ENCODE results near the gene BSDC1.

The BSDC1 gene

DNA sequence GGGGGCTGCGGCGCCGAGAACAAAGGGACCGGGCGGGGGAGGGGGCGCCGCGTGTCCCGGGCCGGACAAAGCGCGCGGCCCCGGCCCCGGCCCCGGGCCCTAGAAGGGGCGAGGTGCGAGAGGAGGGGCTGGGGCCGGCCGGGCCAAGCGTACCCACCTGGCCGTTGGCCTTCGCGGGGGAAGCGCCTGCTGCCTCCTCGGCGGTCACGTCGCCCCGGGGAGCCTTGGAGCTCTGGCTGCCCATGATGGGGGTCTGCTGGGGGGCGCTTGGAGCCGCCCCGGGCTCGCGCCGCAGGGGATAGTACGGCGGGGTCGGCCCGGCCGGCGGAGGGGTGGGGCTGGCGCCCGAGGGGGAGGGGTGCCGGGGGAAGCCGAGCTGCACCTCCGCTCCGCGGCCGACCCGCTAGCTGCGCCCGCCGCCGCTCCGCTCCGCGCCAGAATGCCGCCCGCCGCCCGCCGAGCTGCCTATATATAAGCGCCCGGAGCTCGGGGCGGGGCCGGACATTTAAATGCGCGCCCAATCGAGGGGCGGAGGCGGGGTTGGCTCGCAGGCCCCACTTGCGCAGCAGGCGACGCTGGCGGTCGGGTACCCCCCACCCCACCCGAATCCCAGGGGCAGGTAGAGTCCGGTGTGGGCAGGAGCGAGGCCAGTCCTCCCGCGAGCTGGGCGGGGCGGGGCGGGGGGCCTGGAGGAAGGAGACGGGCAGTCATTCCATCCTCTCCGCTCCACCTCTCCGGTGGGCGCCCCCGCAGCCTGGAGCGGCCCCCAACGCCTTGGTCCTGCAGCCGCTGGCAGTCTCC is 58.3 kb downstream of the BSDC1 start, which contains the start of gene MARCKSL1:
TSS of gene MARCKSL1 (minus strand) at position 444 of the 801 bp plus-strand sequence. CDS start at position 244, 200 bp downstream.
- DNase-seq: peak; percentile 87

DNA sequence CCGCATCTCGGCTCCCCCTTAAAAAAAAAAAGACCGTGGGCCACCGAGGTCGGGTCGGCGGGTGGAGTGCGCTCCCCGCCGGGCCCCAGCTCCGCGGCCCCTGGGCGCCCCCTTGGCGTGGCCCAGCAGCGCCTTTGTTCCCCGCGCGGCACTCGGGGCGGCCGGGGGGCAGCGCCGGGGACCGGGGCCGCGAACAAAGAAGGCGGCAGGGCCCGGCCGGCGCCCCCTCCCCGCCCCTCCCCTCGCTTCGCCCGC is 58.8 kb downstream of the BSDC1 start:
- no peak for DNase-seq

DNA sequence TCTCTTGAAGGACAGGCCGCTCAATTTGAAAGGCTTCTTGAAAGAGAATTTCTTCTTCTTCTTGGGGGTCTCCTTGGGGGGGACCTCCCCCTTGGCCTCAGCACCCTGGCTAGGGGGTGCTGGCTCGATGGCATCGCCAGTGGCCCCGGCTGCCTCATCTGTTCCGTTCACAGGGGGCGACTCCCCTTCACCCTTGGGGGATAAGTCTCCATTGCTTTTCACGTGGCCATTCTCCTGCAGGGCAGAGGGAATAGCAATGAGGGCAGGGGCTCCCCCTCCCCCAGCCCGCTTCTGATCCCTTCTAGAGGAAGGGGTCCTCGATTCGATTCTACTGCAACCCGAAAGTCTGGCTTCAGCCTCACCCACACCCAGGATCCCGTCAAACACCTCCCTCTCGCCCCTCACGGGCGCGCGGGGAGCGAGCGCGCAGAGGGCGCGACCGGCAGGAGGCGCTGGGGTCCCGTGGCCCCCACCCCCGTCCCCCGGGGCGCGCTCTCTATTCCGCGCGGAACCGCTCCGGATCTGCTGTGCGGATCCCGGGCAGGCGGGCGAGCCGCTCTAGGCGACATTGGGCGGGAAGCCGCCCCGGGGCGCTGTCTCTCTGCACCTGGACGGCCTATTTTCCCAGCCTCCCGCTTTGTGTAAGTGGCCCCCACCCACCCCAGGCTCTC is 59.2 kb downstream of the BSDC1 start:
- peak; percentile 72 for DNase-seq

GRCh38 chr1:32334274-32334861 is 59.9 kb downstream of the BSDC1 start:
- no peak for DNase-seq

- DNase-seq: no peak
Observed at GRCh38 chr1:32333251-32333963, 60.8 kb downstream of the BSDC1 start.

- no peak for DNase-seq
Observed at GRCh38 chr1:32332290-32333079, 61.8 kb downstream of the BSDC1 start.

- DNase-seq: no peak
Observed at GRCh38 chr1:32331549-32331948, 62.7 kb downstream of the BSDC1 start.

- DNase-seq: no peak
Observed at GRCh38 chr1:32330558-32331151, 63.6 kb downstream of the BSDC1 start.

- DNase-seq: no peak
Observed at GRCh38 chr1:32329931-32330466, 64.2 kb downstream of the BSDC1 start.

DNA sequence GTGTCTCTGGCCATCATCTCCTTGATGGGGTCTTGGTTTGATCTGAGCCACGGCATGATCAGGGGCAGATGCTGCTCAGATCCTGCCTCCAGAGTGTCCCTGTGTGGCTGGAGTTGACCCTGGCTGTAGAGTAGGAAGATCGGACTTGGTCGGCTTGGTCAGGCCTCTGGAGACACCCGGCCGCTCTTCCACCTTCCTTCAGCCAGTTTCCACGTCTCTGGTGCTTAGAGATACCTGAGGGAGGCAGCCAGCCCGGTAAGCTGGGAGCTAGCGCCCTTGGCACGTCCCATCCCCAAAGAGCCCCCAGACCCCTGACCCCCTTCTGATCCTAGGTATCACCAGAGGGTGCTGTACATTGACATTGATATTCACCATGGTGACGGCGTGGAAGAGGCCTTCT is 67.0 kb downstream of the BSDC1 start:
- DNase-seq: no peak

DNA sequence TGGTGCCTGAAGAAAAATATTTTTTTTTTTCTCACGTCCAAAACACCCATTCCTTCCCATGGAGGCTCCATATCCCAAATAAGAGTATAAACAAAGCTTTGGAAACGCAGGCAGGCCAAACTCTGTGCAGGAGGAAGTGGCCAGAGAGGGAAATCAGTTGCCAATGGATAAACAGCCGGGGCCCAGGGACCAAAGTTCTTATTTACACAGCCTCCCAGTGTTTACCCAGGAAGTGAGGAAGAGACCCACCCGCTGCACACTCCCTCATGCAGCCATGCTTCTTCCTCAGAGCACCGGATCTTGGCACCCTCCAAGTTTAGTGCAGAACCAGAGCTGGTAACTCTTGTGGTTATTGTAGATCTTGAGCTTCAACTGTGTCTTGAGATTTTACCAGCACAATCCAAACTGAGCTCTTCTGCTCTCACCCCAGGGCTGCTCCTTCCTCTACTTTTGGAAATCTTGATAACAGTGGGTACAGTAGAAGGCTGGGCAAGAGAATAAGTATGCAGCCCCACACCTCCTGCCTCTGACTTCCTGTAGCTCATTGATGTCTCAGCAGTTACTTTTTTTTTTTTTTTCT is 72.4 kb downstream of the BSDC1 start:
- DNase-seq: peak; percentile 36

DNA sequence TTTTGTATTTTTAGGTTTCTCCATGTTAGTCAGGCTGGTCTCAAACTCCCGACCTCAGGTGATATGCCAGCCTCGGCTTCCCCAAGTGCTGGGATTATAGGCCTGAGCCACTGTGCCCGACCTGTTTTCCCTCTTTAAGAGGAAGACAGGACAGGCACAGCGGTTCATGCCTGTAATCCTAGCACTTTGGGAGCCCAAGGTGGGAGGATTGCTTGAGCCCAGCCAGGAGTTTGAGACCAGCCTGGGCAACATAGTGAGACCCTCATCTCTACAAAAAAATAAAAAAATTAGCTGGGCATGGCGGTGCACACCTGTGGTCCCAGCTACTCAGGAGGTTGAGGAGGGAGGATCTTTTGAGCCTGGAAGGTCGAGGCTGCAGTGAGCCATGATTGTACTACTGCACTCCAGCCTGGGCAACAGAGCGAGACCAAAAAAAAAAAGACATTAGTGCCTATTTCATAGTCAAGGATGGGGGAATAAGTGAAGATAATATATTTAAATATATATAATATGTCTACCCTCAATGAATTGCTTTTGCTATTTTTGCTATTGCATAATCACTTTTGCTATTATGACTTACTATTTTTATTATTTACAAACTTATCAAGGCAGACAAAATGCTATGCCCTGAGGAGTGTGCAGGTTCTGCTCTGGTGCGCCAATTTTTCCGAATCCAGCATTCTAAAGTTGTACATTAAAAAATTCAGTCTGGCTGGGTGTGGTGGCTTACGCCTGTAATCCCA is 75.9 kb downstream of the BSDC1 start:
- no peak for DNase-seq

- no peak for DNase-seq
Observed at GRCh38 chr1:32316903-32317277, 77.4 kb downstream of the BSDC1 start.

All from hematopoietic multipotent progenitor cell treated with erythropoietin and hydrocortisone succinate and interleukin-3 and kit ligand, for 6 days (in vitro differentiated cells).